MM.1S (cell line): ENCODE data around the gene WDR4.
"Not testable (repeated sequence)": the region's sequence is repeated elsewhere in the genome, so short reads cannot be mapped to it uniquely, and the experiment has no call there.

Experiments used
- DNase-seq: peaks from one replicate; pipeline ENCODE4 v3.0.0-alpha.2; 2015
- H2AFZ ChIP-seq: fragments of 300-600 bp; sonication (generic); 2 replicates; pipeline ENCODE4 v1.6.0; 2016; ENCODE audit warnings: antibody characterized with exemption, low read length
- H3F3A ChIP-seq: fragments of 300-600 bp; sonication (generic); 2 replicates; pipeline ENCODE4 v1.6.1; 2016; ENCODE audit warnings: mild to moderate bottlenecking, antibody characterized with exemption, low read length, moderate library complexity, mixed read lengths; ENCODE audit not compliant: insufficient read depth
- H3K27ac ChIP-seq: fragments of 300-600 bp; sonication (generic); 2 replicates; pipeline ENCODE4 v1.5.1; 2016; ENCODE audit warnings: mild to moderate bottlenecking, low read length
- H3K27me3 ChIP-seq: fragments of 300-600 bp; sonication (generic); replicated peaks from 2 replicates; pipeline ENCODE4 v1.6.0; 2016; ENCODE audit warnings: low read length; ENCODE audit not compliant: insufficient read depth
- H3K36me3 ChIP-seq: fragments of 300-600 bp; sonication (generic); replicated peaks from 2 replicates; pipeline ENCODE4 v1.6.1; 2016; ENCODE audit warnings: mild to moderate bottlenecking, low read length, mixed read lengths; ENCODE audit not compliant: insufficient read depth
- H3K4me1 ChIP-seq: fragments of 300-600 bp; sonication (generic); 2 replicates; pipeline ENCODE4 v1.6.1; 2016; ENCODE audit warnings: low read length, mixed read lengths
- H3K4me2 ChIP-seq: fragments of 300-600 bp; sonication (generic); 2 replicates; pipeline ENCODE4 v1.6.0; 2016; ENCODE audit warnings: low read depth, low read length
- H3K4me3 ChIP-seq: fragments of 300-600 bp; sonication (generic); 2 replicates; pipeline ENCODE4 v1.5.1; 2016; ENCODE audit warnings: low read length, mixed read lengths
- H3K79me2 ChIP-seq: fragments of 300-600 bp; sonication (generic); 2 replicates; pipeline ENCODE4 v1.6.1; 2016; ENCODE audit warnings: mixed run types, low read length, mixed read lengths
- H3K9ac ChIP-seq: fragments of 300-600 bp; sonication (generic); 2 replicates; pipeline ENCODE4 v1.6.1; 2016; ENCODE audit warnings: low read length, mixed read lengths
- H3K9me2 ChIP-seq: fragments of 300-600 bp; sonication (generic); replicated peaks from 2 replicates; pipeline ENCODE4 v1.6.1; 2016; ENCODE audit warnings: mild to moderate bottlenecking, low read length, mixed read lengths; ENCODE audit not compliant: insufficient read depth
- H3K9me3 ChIP-seq: fragments of 300-600 bp; sonication (generic); replicated peaks from 2 replicates; pipeline ENCODE4 v1.6.1; 2016; ENCODE audit warnings: mild to moderate bottlenecking, low read length, mixed read lengths; ENCODE audit not compliant: insufficient read depth
- H4K20me1 ChIP-seq: fragments of 300-600 bp; sonication (generic); 2 replicates; pipeline ENCODE4 v1.6.1; 2016; ENCODE audit warnings: mild to moderate bottlenecking, low read length, moderate library complexity, mixed read lengths; ENCODE audit not compliant: insufficient read depth
- CTCF ChIP-seq: fragments of 300-600 bp; sonication (generic); IDR thresholded peaks from 2 replicates; pipeline ENCODE4 v1.5.1; 2016; ENCODE audit warnings: antibody characterized with exemption, low read length, mixed read lengths
- EZH2 ChIP-seq: fragments of 300-600 bp; sonication (generic); optimal IDR thresholded peaks from 2 replicates; pipeline ENCODE3; 2017; ENCODE audit warnings: low read depth, mild to moderate bottlenecking, antibody characterized with exemption, low read length, mixed read lengths
- EZH2phosphoT487 ChIP-seq: fragments of 300-600 bp; sonication (generic); IDR thresholded peaks from 2 replicates; pipeline ENCODE4 v1.6.1; 2018; ENCODE audit warnings: antibody characterized with exemption, low read length

The WDR4 gene

GRCh38 chr21:42841156-42841915 is 38.0 kb downstream of the WDR4 start:
- Histone ChIP-seq H4K20me1 (peaks cover 16% of the 10 kb centered on the region; the same call in 1 of the 2 replicates), H3K4me2 (no peak overlapping the region), H3K36me3 (peaks cover 27% of the 10 kb centered on the region), H2AFZ (no peak overlapping the region), H3K9me2 (no peaks in the 10 kb centered on the region), H3K4me3 (no peak overlapping the region), H3K79me2 (peaks cover 33% of the 10 kb centered on the region), H3K4me1 (no peaks in the 10 kb centered on the region), H3K9ac (no peak overlapping the region), H3K27me3 (no peaks in the 10 kb centered on the region), H3F3A (peaks cover 4% of the 10 kb centered on the region; the same call in 1 of the 2 replicates), H3K27ac (no peak overlapping the region), H3K9me3 (no peaks in the 10 kb centered on the region)
- DNase-seq: no peak
- TF ChIP-seq EZH2phosphoT487 (no peak), CTCF (no peak), EZH2 (no peak)

GRCh38 chr21:42840411-42841155 is 38.8 kb downstream of the WDR4 start:
- no peaks in the 10 kb centered on the region for H3K9me2 ChIP-seq
- no peak overlapping the region for H3K4me2 ChIP-seq
- H3K79me2 ChIP-seq: peaks cover 25% of the 10 kb centered on the region
- H3K36me3 ChIP-seq: peaks cover 27% of the 10 kb centered on the region
- peaks cover 10% of the 10 kb centered on the region; the same call in 1 of the 2 replicates for H3F3A ChIP-seq
- no peak for DNase-seq
- no peaks in the 10 kb centered on the region for H3K4me1 ChIP-seq
- H2AFZ ChIP-seq: no peak overlapping the region
- TF ChIP-seq CTCF: no peak
- no peak for TF ChIP-seq EZH2phosphoT487
- TF ChIP-seq EZH2: no peak
- H4K20me1 ChIP-seq: 0 out of 2 replicates have a peak, but pooled peaks cover 13% of the 10 kb centered on the region
- no peaks in the 10 kb centered on the region for H3K9me3 ChIP-seq
- H3K27ac ChIP-seq: no peak overlapping the region
- H3K4me3 ChIP-seq: no peak overlapping the region
- H3K9ac ChIP-seq: no peak overlapping the region
- no peaks in the 10 kb centered on the region for H3K27me3 ChIP-seq

GRCh38 chr21:42839271-42840231 is 39.8 kb downstream of the WDR4 start:
- H3K79me2 ChIP-seq: peaks cover 15% of the 10 kb centered on the region
- H4K20me1 ChIP-seq: 0 out of 2 replicates have a peak, but pooled peaks cover 6% of the 10 kb centered on the region
- H3F3A ChIP-seq: peaks cover 10% of the 10 kb centered on the region; the same call in 1 of the 2 replicates
- H3K9me3 ChIP-seq: no peaks in the 10 kb centered on the region
- H3K27ac ChIP-seq: no peak overlapping the region
- H3K4me1 ChIP-seq: no peaks in the 10 kb centered on the region
- H3K4me2 ChIP-seq: no peak overlapping the region
- H3K36me3 ChIP-seq: peaks cover 23% of the 10 kb centered on the region
- H3K9ac ChIP-seq: no peak overlapping the region
- H3K9me2 ChIP-seq: no peaks in the 10 kb centered on the region
- no peak for DNase-seq
- H3K4me3 ChIP-seq: no peak overlapping the region
- TF ChIP-seq EZH2: no peak
- no peak for TF ChIP-seq CTCF
- no peak for TF ChIP-seq EZH2phosphoT487
- no peak overlapping the region for H2AFZ ChIP-seq
- no peaks in the 10 kb centered on the region for H3K27me3 ChIP-seq

- not testable (repeated sequence) for H3K27ac ChIP-seq, H3K4me1 ChIP-seq, H4K20me1 ChIP-seq, H3K9me3 ChIP-seq, H3K4me2 ChIP-seq, H3K27me3 ChIP-seq, DNase-seq, H3K79me2 ChIP-seq, H2AFZ ChIP-seq, H3K9ac ChIP-seq, H3K4me3 ChIP-seq, H3K9me2 ChIP-seq
- peaks cover 12% of the 10 kb centered on the region; the same call in 1 of the 2 replicates for H3F3A ChIP-seq
- H3K36me3 ChIP-seq: peaks cover 18% of the 10 kb centered on the region
Observed at GRCh38 chr21:42838212-42838690, 41.1 kb downstream of the WDR4 start.
